Neural cell (in vitro differentiated cells): ENCODE measurements around the gene SLAMF1. TPM values are rescaled to one million over a fixed set of nuclear protein-coding genes. Genes with fewer than 3 reads are reported as not detected.

Experiments
- H2AFZ ChIP-seq: fragments of 200-600, 300-800 bp; sonication (generic), shearing (Covaris generic); 2 replicates; pipeline ENCODE4 v1.6.0; 2014; ENCODE audit warnings: low read depth, mild to moderate bottlenecking, antibody characterized with exemption, low read length, moderate library complexity
- H3F3A ChIP-seq: fragments of 200-600 bp; shearing (Covaris generic); 2 replicates; pipeline ENCODE4 v1.6.1; 2016; ENCODE audit warnings: mild to moderate bottlenecking, moderate library complexity, mixed read lengths, antibody characterized with exemption, low read length; ENCODE audit not compliant: insufficient read depth, poor library complexity, severe bottlenecking
- H3K27ac ChIP-seq: fragments of 200-600, 300-800 bp; sonication (generic), shearing (Covaris generic); 2 replicates; pipeline ENCODE4 v1.5.1; 2014; ENCODE audit warnings: mild to moderate bottlenecking, low read length, moderate library complexity
- H3K27me3 ChIP-seq: fragments of 300-800, 200-600 bp; sonication (generic), shearing (Covaris generic); 2 replicates; pipeline ENCODE4 v1.6.0; 2014; ENCODE audit warnings: mild to moderate bottlenecking, low read depth, low read length, moderate library complexity; ENCODE audit not compliant: insufficient read depth
- H3K36me3 ChIP-seq: fragments of 300-800, 200-600 bp; sonication (generic), shearing (Covaris generic); 2 replicates; pipeline ENCODE4 v1.5.1; 2014; ENCODE audit warnings: mild to moderate bottlenecking, antibody characterized with exemption, low read length, moderate library complexity; ENCODE audit not compliant: insufficient read depth
- H3K4me2 ChIP-seq: fragments of 300-800, 200-600 bp; sonication (generic), shearing (Covaris generic); 2 replicates; pipeline ENCODE4 v1.6.0; 2014; ENCODE audit warnings: mild to moderate bottlenecking, low read length
- H3K4me3 ChIP-seq: fragments of 300-800, 200-600 bp; sonication (generic), shearing (Covaris generic); 2 replicates; pipeline ENCODE4 v1.5.1; 2014; ENCODE audit warnings: mild to moderate bottlenecking, low read length, moderate library complexity
- H3K79me2 ChIP-seq: fragments of 200-600 bp; shearing (Covaris generic); replicated peaks from 2 replicates; pipeline ENCODE4 v1.6.0; 2014; ENCODE audit warnings: mild to moderate bottlenecking, low read length, moderate library complexity; ENCODE audit not compliant: insufficient read depth
- H3K9ac ChIP-seq: fragments of 300-800, 200-600 bp; sonication (generic), shearing (Covaris generic); 2 replicates; pipeline ENCODE4 v1.6.1; 2016; ENCODE audit warnings: mild to moderate bottlenecking, low read length, mixed read lengths
- H3K9me2 ChIP-seq: fragments of 200-600 bp; shearing (Covaris generic); 2 replicates; pipeline ENCODE4 v1.6.1; 2016; ENCODE audit warnings: mild to moderate bottlenecking, low read length, mixed read lengths; ENCODE audit not compliant: insufficient read depth
- H3K9me3 ChIP-seq: fragments of 200-600, 300-800 bp; sonication (generic), shearing (Covaris generic); 2 replicates; pipeline ENCODE4 v1.6.1; 2016; ENCODE audit warnings: mild to moderate bottlenecking, mixed run types, low read length, moderate library complexity, mixed read lengths
- H4K20me1 ChIP-seq: fragments of 200-600 bp; shearing (Covaris generic); 2 replicates; pipeline ENCODE4 v1.6.1; 2016; ENCODE audit warnings: mild to moderate bottlenecking, mixed run types; ENCODE audit not compliant: insufficient read depth
- EP300 ChIP-seq: fragments of 450-650 bp; conservative IDR thresholded peaks from 2 replicates; pipeline ENCODE4 v1.6.1; 2014; ENCODE audit warnings: antibody characterized with exemption, mild to moderate bottlenecking, moderate library complexity; ENCODE audit not compliant: poor library complexity, severe bottlenecking
- EZH2 ChIP-seq: fragments of 200-600, 300-800 bp; shearing (Covaris generic), sonication (generic); IDR thresholded peaks from 2 replicates; pipeline ENCODE4 v1.6.1; 2014; ENCODE audit warnings: antibody characterized with exemption, low read length, borderline replicate concordance, mild to moderate bottlenecking; ENCODE audit not compliant: insufficient read depth, poor library complexity, severe bottlenecking
- MXI1 ChIP-seq: fragments of 450-650 bp; conservative IDR thresholded peaks from 2 replicates; pipeline ENCODE4 v1.6.1; 2014; ENCODE audit warnings: antibody characterized with exemption, mild to moderate bottlenecking; ENCODE audit not compliant: poor library complexity, severe bottlenecking
- POLR2AphosphoS5 ChIP-seq: IDR thresholded peaks from 2 replicates; pipeline ENCODE4 v1.6.1; 2012
- RAD21 ChIP-seq: fragments of 450-650 bp; conservative IDR thresholded peaks from 2 replicates; pipeline ENCODE4 v1.6.1; 2014; ENCODE audit warnings: antibody characterized with exemption, mild to moderate bottlenecking, moderate library complexity
- REST ChIP-seq: IDR thresholded peaks from 2 replicates; pipeline ENCODE4 v1.6.1; 2012; ENCODE audit warnings: borderline replicate concordance
- SMC3 ChIP-seq: fragments of 450-650 bp; conservative IDR thresholded peaks from 2 replicates; pipeline ENCODE4 v1.6.1; 2014; ENCODE audit warnings: antibody characterized with exemption, mild to moderate bottlenecking, moderate library complexity; ENCODE audit not compliant: poor library complexity
- TAF1 ChIP-seq: IDR thresholded peaks from 2 replicates; pipeline ENCODE4 v1.6.1; 2012; ENCODE audit warnings: low read depth
- polyA plus RNA-seq: library from polyadenylated mRNA; depleted of rRNA; stranded (reverse); fragments of >200 nt; gene quantifications from 2 replicates; pipeline ENCODE4 v1.2.3, GENCODE V29; 2014
- TF ChIP-seq, protein P1 (sequence below): fragments of 450-650 bp; IDR thresholded peaks from 2 replicates; pipeline ENCODE4 v1.5.1; 2014; ENCODE audit warnings: antibody characterized with exemption, mild to moderate bottlenecking, moderate library complexity; ENCODE audit not compliant: poor library complexity, severe bottlenecking

The SLAMF1 gene
- polyA plus RNA-seq, 1 donor from 2014 or later = not detected

DNA sequence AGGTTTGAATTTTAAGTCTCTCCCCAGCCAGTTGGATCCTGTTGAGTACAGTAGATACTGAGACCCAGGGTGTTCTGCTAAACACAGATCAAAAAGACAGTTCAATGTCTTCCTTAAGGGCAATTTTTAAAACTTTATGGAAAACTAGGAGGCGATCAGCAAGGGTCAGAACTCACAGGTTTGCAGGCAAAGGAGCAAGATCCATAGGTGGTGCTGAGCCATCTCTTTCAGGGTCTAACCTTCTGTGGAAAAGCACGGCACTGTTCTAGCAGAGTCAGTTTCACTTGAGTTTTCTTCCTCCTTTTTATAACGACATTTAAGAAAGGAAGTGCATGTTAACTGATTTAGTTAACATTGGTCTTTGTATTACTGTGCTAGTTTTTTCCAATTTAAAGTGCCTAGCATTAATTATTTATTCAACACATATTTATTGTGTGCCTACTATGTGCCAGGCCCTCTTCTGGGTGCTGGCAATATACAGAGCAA is 67.6 kb downstream of the SLAMF1 start, which contains the start of gene CD84:
Gene CD84, minus strand, starts transcription at position 281 of the 486 bp plus-strand sequence. Its CDS starts 59 bp downstream, at position 222.
- no peaks in the 10 kb centered on the region for H3K9me2 ChIP-seq
- no peaks in the 10 kb centered on the region for H3F3A ChIP-seq
- no peaks in the 10 kb centered on the region for H3K79me2 ChIP-seq
- H3K9me3 ChIP-seq = no peaks in the 10 kb centered on the region
- H4K20me1 ChIP-seq = no peaks in the 10 kb centered on the region
- no peak within 1 kb of the TSS for H3K9ac ChIP-seq
- H3K27ac ChIP-seq = no peak within 1 kb of the TSS
- no peaks in the 10 kb centered on the region for H3K27me3 ChIP-seq
- H3K36me3 ChIP-seq = no peaks in the 10 kb centered on the region
- TF ChIP-seq TAF1 = no peak
- TF ChIP-seq POLR2AphosphoS5 = no peak
- no peak for TF ChIP-seq SMC3
- TF ChIP-seq EP300 = no peak
- no peak within 1 kb of the TSS for H3K4me2 ChIP-seq
- no peak within 1 kb of the TSS for H3K4me3 ChIP-seq
- no peak within 1 kb of the TSS for H2AFZ ChIP-seq

- TF ChIP-seq, protein P1, sequence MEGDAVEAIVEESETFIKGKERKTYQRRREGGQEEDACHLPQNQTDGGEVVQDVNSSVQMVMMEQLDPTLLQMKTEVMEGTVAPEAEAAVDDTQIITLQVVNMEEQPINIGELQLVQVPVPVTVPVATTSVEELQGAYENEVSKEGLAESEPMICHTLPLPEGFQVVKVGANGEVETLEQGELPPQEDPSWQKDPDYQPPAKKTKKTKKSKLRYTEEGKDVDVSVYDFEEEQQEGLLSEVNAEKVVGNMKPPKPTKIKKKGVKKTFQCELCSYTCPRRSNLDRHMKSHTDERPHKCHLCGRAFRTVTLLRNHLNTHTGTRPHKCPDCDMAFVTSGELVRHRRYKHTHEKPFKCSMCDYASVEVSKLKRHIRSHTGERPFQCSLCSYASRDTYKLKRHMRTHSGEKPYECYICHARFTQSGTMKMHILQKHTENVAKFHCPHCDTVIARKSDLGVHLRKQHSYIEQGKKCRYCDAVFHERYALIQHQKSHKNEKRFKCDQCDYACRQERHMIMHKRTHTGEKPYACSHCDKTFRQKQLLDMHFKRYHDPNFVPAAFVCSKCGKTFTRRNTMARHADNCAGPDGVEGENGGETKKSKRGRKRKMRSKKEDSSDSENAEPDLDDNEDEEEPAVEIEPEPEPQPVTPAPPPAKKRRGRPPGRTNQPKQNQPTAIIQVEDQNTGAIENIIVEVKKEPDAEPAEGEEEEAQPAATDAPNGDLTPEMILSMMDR = no peak
- no peak for TF ChIP-seq EZH2
- no peak for TF ChIP-seq REST
- no peak for TF ChIP-seq TAF1
- no peak for TF ChIP-seq POLR2AphosphoS5
- no peak for TF ChIP-seq SMC3
- TF ChIP-seq EP300 = no peak
- no peak for TF ChIP-seq RAD21
- no peak for TF ChIP-seq MXI1
- Histone ChIP-seq H3K79me2 (no peaks in the 10 kb centered on the region), H3K27ac (no peak overlapping the region), H3K9me2 (no peaks in the 10 kb centered on the region), H3F3A (no peaks in the 10 kb centered on the region), H2AFZ (no peak overlapping the region), H3K9ac (no peak overlapping the region), H4K20me1 (no peaks in the 10 kb centered on the region), H3K36me3 (no peaks in the 10 kb centered on the region), H3K4me2 (no peak overlapping the region), H3K27me3 (no peaks in the 10 kb centered on the region), H3K4me3 (no peak overlapping the region), H3K9me3 (no peaks in the 10 kb centered on the region)
Observed at GRCh38 chr1:160578525-160579191, 68.2 kb downstream of the SLAMF1 start.
